HG03378 (cell line): ENCODE data around the gene KLHL5.

ENCODE experiments used
- ATAC-seq: cut with Tn5 transposase; IDR thresholded peaks from one replicate; pipeline ENCODE4 v1.9.1; 2021; ENCODE audit warnings: mild to moderate bottlenecking, moderate library complexity; ENCODE audit not compliant: unreplicated experiment

Gene KLHL5

DNA sequence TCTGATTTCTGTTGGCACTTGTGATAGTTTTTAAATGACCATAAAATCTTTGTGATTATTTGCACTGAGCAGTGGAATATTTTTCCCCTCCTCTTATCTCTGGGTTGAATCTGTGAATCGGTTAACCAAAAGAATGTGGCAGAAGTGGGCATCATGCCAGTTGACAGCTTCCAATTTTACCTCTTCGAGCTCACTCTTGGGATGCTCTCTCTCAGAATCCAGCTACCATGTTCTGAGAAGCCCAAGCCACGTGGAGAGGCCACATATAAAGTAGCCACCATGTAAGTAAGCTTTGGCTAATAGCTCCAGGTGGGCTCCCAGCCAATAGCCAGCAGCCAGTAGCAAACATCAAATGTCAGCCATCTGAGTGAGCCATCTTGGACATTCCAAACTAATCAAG lies 107.4 kb downstream of the KLHL5 start:
- ATAC-seq: no peak

DNA sequence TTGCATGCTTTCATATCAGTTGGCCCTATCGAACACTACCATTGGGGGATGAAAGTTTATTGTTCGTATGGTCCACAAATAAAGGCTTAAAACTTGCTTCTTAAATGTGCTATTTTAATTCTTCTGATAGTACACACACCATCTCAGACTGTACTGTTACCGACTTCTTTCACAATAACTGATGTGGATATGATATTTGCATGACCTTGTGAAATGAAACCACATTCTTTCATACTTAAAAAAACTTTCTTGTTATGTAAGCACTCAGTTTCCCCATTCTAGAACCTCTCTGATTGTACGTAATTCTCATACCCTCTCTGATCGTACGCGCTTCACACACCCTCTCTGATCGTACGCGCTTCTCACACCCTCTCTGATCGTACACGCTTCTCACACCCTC lies 108.3 kb downstream of the KLHL5 start:
- no peak for ATAC-seq
